Stimulated activated naive CD8-positive, alpha-beta T cell treated with anti-CD3 and anti-CD28 coated beads, Interleukin-15, Interleukin-2, amounts not matched to agents 100 ng/mL and 50 ng/mL, for 24 hours (primary cell): ENCODE data around the gene WBP1.
A peak's percentile ranks its signal among the peaks of the same experiment; 100 is the strongest.
"Not testable (repeated sequence)": the region's sequence is repeated elsewhere in the genome, so short reads cannot be mapped to it uniquely, and the experiment has no call there.

Experiments
- H3K27ac Mint-ChIP-seq: one replicate; pipeline ENCODE4 v1.8.0; 2021; ENCODE audit warnings: mild to moderate bottlenecking, mixed read lengths
- H3K27me3 Mint-ChIP-seq: one replicate; pipeline ENCODE4 v1.8.0; 2021; ENCODE audit warnings: mixed read lengths
- H3K36me3 Mint-ChIP-seq: one replicate; pipeline ENCODE4 v1.8.0; 2021; ENCODE audit warnings: low read depth, mixed read lengths
- H3K4me1 Mint-ChIP-seq: one replicate; pipeline ENCODE4 v1.8.0; 2021; ENCODE audit warnings: low read depth, mixed read lengths
- H3K4me3 Mint-ChIP-seq: one replicate; pipeline ENCODE4 v1.8.0; 2021; ENCODE audit warnings: mild to moderate bottlenecking, mixed read lengths
- H3K9me3 Mint-ChIP-seq: one replicate; pipeline ENCODE4 v1.8.0; 2021; ENCODE audit warnings: mixed read lengths

WBP1 gene

DNA sequence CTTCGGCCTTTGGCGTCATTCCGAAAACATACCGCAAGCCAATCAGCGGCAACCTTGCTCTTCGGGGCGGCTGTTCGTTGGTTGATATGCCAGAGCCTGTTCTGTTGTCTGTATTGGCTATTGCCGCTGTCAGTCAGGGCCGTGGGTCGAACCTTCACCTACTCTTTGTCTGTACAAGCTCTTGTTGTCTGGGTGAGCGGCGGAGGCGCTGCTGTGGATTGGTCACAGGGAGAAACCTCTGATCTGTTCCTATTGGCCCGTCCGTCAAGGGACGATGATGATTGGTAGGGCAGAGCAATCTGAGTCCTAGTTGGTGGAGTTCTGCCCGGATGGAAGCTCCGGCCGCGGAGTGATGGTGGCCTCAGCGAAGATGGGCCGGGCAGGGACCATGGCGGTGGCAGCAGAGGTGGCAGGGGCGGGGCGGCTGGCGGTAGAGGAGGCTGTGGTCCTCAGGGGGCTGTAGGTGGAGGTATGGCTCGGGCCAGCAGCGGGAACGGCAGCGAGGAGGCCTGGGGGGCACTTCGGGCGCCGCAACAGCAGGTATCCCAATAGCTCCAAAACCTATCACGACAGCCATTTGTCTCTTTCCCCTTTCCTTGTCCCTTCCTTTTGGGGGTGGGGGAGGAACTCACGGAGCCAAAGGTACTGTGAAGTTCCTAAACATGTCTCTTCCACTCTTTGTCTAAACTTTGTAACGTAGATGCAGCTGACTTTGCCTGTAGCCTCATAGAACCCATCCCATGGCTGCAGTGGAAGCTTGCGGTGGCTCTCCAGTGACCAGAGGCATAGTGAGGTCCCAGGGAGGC lies at the start of gene WBP1:
Gene WBP1, plus strand, starts transcription at position 307 of the 806 bp plus-strand sequence. Its CDS starts 165 bp downstream, at position 472.
- Mint-ChIP-seq H3K36me3 (peaks cover 29% of the 10 kb centered on the region), H3K4me1 (peaks cover 63% of the 10 kb centered on the region), H3K4me3 (peak within 1 kb of the TSS; percentile 96)

GRCh38 chr2:74413001-74413698 lies 45.1 kb upstream of the WBP1 start:
- Mint-ChIP-seq H3K4me1 (peaks cover 15% of the 10 kb centered on the region), H3K36me3 (no peaks in the 10 kb centered on the region), H3K9me3 (no peaks in the 10 kb centered on the region), H3K4me3 (no peak overlapping the region), H3K27ac (no peak overlapping the region), H3K27me3 (no peaks in the 10 kb centered on the region)

More for the DNA sequence above, at the start of gene WBP1:
- Mint-ChIP-seq H3K27ac (peak within 1 kb of the TSS; percentile 98), H3K27me3 (no peaks in the 10 kb centered on the region), H3K9me3 (no peaks in the 10 kb centered on the region)

- Mint-ChIP-seq H3K4me1 (peaks cover 15% of the 10 kb centered on the region), H3K9me3 (no peaks in the 10 kb centered on the region), H3K4me3 (peak overlapping the region; percentile 52), H3K27me3 (no peaks in the 10 kb centered on the region), H3K36me3 (no peaks in the 10 kb centered on the region), H3K27ac (no peak overlapping the region)
These were observed 43.8 kb upstream of the WBP1 start for GRCh38 chr2:74414441-74414840.

GRCh38 chr2:74414881-74415761 lies 43.1 kb upstream of the WBP1 start:
- H3K4me1 Mint-ChIP-seq = peaks cover 20% of the 10 kb centered on the region

DNA sequence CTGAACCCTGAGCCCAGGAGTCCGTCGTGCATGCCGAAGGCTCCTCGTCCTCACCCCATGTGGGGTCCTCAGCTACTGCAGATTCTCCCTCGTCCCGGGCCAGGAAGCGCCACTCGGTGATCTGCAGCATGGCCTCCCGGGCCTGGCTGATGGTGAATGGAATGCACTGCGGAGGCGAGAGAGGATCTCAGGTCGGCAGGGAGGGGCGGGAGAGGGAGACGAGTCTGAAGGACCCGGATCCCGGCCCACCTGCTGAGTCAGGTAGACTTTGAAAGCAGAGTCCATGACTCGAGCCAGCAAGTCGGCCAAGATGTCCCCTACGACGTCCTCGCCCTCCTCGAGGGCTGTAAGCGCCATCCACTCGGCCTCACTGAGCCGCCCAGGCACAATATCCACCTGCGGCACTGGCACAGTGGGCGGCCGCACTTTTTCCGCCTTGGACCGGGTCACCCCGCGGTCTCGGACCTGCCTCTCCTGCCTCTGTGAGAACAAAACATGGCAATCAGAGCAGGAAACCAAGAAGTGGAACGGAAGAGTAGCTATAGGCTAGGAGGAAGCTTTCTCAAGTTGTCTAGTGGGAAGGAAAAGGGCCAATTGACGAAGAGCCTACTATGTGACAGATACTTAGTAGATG lies 42.4 kb upstream of the WBP1 start:
- Mint-ChIP-seq H3K9me3 (no peaks in the 10 kb centered on the region), H3K4me3 (peak overlapping the region; percentile 65), H3K4me1 (peaks cover 26% of the 10 kb centered on the region), H3K27ac (no peak overlapping the region), H3K27me3 (no peaks in the 10 kb centered on the region), H3K36me3 (no peaks in the 10 kb centered on the region)

More at GRCh38 chr2:74414881-74415761, 43.1 kb upstream of the WBP1 start:
- Mint-ChIP-seq H3K27ac (no peak overlapping the region), H3K9me3 (no peaks in the 10 kb centered on the region), H3K27me3 (no peaks in the 10 kb centered on the region), H3K36me3 (no peaks in the 10 kb centered on the region), H3K4me3 (peak overlapping the region; percentile 65)

GRCh38 chr2:74416778-74417177 lies 41.5 kb upstream of the WBP1 start:
- H3K4me3 Mint-ChIP-seq = no peak overlapping the region

DNA sequence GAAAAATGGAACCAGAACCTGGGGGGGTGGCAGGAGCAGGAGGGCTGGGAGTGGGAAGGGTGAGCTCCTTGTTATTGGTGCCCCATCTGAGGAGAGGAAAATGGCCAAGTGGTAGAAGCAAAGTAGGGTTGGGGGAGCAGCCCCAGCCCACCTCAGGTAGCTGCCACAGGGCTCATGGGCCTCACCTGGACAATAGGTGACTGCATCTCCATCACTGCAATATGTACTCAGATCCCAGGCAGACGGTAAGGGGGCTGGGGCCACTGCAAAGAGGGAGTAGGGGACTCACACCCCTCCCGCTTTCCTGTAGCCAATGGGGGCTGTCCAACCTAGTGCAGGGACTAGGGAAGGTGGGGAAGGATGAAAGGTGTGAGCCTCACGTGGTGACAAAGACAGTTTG lies 41.0 kb upstream of the WBP1 start:
- Mint-ChIP-seq H3K27ac (peak overlapping the region; percentile 49), H3K4me1 (peaks cover 32% of the 10 kb centered on the region), H3K36me3 (no peaks in the 10 kb centered on the region)

More at GRCh38 chr2:74416778-74417177, 41.5 kb upstream of the WBP1 start:
- no peaks in the 10 kb centered on the region for H3K36me3 Mint-ChIP-seq
- peaks cover 31% of the 10 kb centered on the region for H3K4me1 Mint-ChIP-seq
- H3K9me3 Mint-ChIP-seq = no peaks in the 10 kb centered on the region
- no peak overlapping the region for H3K27ac Mint-ChIP-seq
- H3K27me3 Mint-ChIP-seq = no peaks in the 10 kb centered on the region

GRCh38 chr2:74417763-74418162 lies 40.5 kb upstream of the WBP1 start:
- H3K4me1 Mint-ChIP-seq = peaks cover 36% of the 10 kb centered on the region
- no peaks in the 10 kb centered on the region for H3K27me3 Mint-ChIP-seq
- no peak overlapping the region for H3K27ac Mint-ChIP-seq
- H3K4me3 Mint-ChIP-seq = no peak overlapping the region
- H3K36me3 Mint-ChIP-seq = no peaks in the 10 kb centered on the region
- H3K9me3 Mint-ChIP-seq = no peaks in the 10 kb centered on the region

More for the DNA sequence above, 41.0 kb upstream of the WBP1 start:
- no peak overlapping the region for H3K4me3 Mint-ChIP-seq
- H3K27me3 Mint-ChIP-seq = no peaks in the 10 kb centered on the region
- no peaks in the 10 kb centered on the region for H3K9me3 Mint-ChIP-seq

DNA sequence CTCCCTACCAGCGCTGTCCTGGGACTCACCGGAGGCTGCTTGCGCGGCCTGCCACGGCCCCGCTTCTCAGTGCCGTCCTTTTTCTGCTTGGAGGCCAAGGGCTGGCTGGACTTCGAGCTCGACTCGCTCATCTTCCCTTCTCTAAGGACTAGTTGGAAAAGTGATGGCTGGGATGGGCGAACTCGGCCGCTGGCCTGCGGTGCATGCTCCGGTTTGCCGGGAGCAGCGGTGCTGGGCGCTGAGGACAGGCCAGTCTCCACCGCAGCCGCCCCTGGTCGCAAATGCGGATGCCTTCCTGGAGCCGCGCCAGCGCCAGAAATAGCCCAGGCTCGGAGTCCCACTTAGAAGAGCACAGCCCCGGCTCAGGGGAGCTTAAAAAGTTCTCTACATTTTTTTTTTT lies 39.9 kb upstream of the WBP1 start:
- Mint-ChIP-seq H3K4me3 (no peak overlapping the region), H3K4me1 (peaks cover 40% of the 10 kb centered on the region), H3K36me3 (no peaks in the 10 kb centered on the region), H3K27ac (no peak overlapping the region), H3K27me3 (no peaks in the 10 kb centered on the region), H3K9me3 (no peaks in the 10 kb centered on the region)

DNA sequence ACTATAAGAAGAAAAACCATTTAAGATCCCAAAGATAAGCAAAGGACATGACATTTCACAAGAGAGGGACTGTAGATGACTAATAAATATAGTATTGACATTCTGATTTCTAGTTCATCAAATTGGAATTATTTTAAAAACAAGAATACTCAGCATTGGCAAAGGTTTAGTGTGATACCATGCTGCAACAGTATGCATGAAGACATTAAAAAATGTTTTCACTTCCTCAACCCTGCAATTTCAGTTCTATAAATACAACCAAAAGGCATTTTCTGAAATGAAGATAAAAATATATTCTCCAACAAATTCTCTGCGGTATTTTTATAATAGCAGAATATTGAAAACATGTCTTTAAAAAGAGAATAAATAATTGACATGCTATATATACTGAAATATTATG lies 38.9 kb upstream of the WBP1 start:
- H3K27me3 Mint-ChIP-seq = no peaks in the 10 kb centered on the region
- H3K4me3 Mint-ChIP-seq = no peak overlapping the region
- no peaks in the 10 kb centered on the region for H3K36me3 Mint-ChIP-seq
- H3K9me3 Mint-ChIP-seq = no peaks in the 10 kb centered on the region
- no peak overlapping the region for H3K27ac Mint-ChIP-seq
- peaks cover 37% of the 10 kb centered on the region for H3K4me1 Mint-ChIP-seq

- H3K27ac Mint-ChIP-seq = peak overlapping the region; percentile 70
- H3K27me3 Mint-ChIP-seq = no peaks in the 10 kb centered on the region
- peaks cover 33% of the 10 kb centered on the region for H3K4me1 Mint-ChIP-seq
- H3K9me3 Mint-ChIP-seq = no peaks in the 10 kb centered on the region
- peak overlapping the region; percentile 60 for H3K4me3 Mint-ChIP-seq
- H3K36me3 Mint-ChIP-seq = peaks cover 4% of the 10 kb centered on the region
These were observed 38.2 kb upstream of the WBP1 start for GRCh38 chr2:74420006-74420405.

GRCh38 chr2:74420443-74421103 lies 37.7 kb upstream of the WBP1 start:
- H3K27me3 Mint-ChIP-seq, H3K36me3 Mint-ChIP-seq, H3K9me3 Mint-ChIP-seq: not testable (repeated sequence)
- peaks cover 30% of the 10 kb centered on the region for H3K4me1 Mint-ChIP-seq
- peak overlapping the region; percentile 92 for H3K4me3 Mint-ChIP-seq
- peak overlapping the region; percentile 90 for H3K27ac Mint-ChIP-seq

- peak within 1 kb of the TSS; percentile 92 for H3K27ac Mint-ChIP-seq
- no peaks in the 10 kb centered on the region for H3K27me3 Mint-ChIP-seq
- H3K4me3 Mint-ChIP-seq = peak within 1 kb of the TSS; percentile 92
- peaks cover 11% of the 10 kb centered on the region for H3K36me3 Mint-ChIP-seq
- peaks cover 24% of the 10 kb centered on the region for H3K4me1 Mint-ChIP-seq
- no peaks in the 10 kb centered on the region for H3K9me3 Mint-ChIP-seq
These were observed 36.9 kb upstream of the WBP1 start, which contains the start of the genes C2orf81 and WDR54 for GRCh38 chr2:74421221-74421870. Gene C2orf81, minus strand, starts transcription at chr2:74421619. Its CDS starts 59 bp downstream, at chr2:74421560. Gene WDR54, plus strand, starts transcription at chr2:74421730. Its CDS starts 424 bp downstream, at chr2:74422154.
